ENCODE results near the gene ESD.
"Not testable (repeated sequence)": the region's sequence is repeated elsewhere in the genome, so short reads cannot be mapped to it uniquely, and the experiment has no call there.

Gene ESD

DNA sequence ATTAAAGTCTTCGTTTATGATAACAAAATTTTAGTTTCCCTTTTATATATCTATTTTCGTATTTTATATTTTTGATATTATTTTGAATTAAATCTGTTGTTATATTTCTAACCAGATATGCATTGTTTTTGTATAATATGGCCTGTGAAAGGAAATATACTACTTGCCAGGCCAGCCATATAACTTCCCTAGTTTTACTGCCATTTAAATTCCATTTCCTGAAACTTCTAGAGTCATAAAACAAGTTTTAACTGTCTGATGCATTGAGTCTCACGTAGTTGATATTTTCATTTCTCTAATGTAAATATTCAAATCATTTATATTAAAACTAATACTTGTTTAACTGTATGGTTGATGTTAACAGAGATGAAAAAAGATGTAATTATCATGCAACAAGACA is 13.5 kb downstream of the ESD start:
- DNase-seq (ENCODE audit: low read depth) = no peak

- DNase-seq (ENCODE audit: low read depth) = no peak
Observed at GRCh38 chr13:46782691-46783090, 14.3 kb downstream of the ESD start.

GRCh38 chr13:46782066-46782465 is 14.9 kb downstream of the ESD start:
- DNase-seq (ENCODE audit: low read depth) = no peak

DNA sequence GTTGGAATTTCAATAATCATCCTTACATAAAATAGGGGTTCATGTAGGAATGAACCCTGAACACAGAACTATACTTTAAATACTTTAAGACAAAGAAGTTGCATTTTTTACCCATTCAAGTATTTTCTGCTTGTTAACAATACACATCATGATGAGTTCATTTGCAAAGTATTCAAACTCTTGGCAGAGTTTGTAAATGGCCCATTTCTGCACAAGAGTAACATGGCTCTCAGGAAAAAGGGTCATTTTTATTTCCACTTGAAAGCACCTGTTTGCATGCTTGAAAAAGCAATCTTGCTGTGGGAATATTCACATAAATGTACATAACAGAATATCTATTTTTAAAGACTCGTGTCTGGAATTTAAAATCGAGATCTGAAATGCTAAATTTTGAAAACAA is 18.1 kb downstream of the ESD start:
- DNase-seq (ENCODE audit: low read depth) = no peak

DNA sequence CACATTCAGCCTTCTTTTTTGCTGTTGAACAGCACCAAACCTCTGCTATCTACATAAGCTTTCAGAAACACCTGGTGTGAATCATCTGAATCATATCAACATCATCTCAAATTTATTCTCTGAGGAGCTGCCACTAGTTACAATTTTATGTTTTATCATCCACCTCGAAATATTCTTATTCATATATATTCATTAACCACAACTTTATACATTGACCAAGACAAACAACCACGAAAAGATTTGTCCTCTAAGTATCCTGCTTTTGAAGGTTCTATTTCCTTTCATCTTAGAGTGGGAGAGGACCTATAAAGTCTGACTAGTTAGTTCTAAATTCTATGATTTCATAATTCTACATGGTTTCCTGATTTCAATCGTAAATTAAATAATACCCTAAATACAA is 18.9 kb downstream of the ESD start:
- DNase-seq (ENCODE audit: low read depth) = no peak

GRCh38 chr13:46775385-46776107 is 21.4 kb downstream of the ESD start:
- no peak for DNase-seq (ENCODE audit: low read depth)

GRCh38 chr13:46773541-46773940 is 23.4 kb downstream of the ESD start:
- no peak for DNase-seq (ENCODE audit: low read depth)

DNA sequence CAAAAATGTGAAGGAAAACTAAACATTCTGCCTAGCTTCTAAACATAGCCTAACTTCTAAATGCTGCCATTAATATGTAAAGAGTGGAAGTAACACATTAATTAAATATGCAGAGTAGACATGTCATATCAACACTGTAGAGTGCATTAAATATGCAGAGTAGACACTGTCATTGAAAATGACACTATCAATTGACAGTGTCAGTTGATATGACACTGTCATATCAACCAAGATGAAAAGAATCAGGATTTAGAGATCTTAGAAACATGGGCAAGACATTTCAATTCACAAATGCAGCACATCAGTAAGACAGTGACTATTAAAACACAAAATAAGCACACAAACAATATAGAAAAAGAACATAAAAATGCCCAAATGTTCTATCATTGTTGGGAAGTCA is 25.3 kb downstream of the ESD start:
- no peak for DNase-seq (ENCODE audit: low read depth)

DNA sequence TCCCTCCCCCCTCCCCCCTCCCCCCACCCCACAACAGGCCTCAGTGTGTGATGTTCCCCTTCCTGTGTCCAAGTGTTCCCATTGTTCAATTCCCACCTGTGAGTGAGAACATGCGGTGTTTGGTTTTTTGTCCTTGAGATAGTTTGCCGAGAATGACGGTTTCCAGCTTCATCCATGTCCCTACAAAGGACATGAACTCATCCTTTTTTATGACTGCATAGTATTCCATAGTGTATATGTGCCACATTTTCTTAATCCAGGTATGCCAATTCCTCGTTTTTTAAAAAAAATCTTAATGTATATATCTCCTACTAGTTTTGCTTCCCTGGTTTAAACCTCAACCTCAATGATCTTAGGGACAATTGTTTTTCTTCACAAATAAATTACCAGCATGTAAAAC is 27.0 kb downstream of the ESD start:
- DNase-seq (ENCODE audit: low read depth) = not testable (repeated sequence)

GRCh38 chr13:46761866-46762265 is 35.1 kb downstream of the ESD start:
- DNase-seq (ENCODE audit: low read depth) = no peak

GRCh38 chr13:46761174-46761573 is 35.8 kb downstream of the ESD start:
- no peak for DNase-seq (ENCODE audit: low read depth)

- no peak for DNase-seq (ENCODE audit: low read depth)
Observed at GRCh38 chr13:46759846-46760245, 37.1 kb downstream of the ESD start.

- DNase-seq (ENCODE audit: low read depth) = no peak
Observed at GRCh38 chr13:46757640-46758039, 39.3 kb downstream of the ESD start.

DNA sequence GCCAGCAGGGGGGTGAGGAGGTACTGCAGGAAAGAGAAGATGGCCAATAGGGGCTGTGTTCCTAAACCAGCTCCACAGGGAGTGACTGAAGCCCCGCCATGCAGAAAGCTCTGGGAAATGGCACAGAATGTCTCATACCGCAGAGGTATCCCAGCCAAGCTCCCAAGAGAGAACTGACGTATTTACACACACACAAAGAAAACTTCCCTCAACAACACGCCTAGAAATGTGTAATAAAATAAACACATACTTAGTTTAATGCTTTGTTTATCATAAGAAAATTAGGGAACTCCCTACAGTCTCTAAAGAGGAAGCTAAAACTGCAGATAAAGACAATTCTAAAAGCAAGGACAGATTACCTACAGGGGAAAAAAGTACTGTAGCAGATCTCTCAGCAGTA is 40.0 kb downstream of the ESD start:
- DNase-seq (ENCODE audit: low read depth) = no peak

DNA sequence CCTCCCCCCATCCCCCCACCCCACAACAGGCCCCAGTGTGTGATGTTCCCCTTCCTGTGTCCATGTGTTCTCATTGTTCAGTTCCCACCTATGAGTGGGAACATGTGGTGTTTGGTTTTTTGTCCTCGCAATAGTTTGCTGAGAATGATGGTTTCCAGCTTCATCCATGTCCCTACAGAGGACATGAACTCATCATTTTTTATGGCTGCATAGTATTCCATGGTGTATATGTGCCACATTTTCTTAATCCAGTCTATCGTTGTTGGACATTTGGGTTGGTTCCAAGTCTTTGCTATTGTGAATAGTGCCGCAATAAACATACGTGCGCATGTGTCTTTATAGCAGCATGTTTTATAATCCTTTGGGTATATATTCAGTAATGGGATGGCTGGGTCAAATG is 41.5 kb downstream of the ESD start:
- not testable (repeated sequence) for DNase-seq (ENCODE audit: low read depth)

DNA sequence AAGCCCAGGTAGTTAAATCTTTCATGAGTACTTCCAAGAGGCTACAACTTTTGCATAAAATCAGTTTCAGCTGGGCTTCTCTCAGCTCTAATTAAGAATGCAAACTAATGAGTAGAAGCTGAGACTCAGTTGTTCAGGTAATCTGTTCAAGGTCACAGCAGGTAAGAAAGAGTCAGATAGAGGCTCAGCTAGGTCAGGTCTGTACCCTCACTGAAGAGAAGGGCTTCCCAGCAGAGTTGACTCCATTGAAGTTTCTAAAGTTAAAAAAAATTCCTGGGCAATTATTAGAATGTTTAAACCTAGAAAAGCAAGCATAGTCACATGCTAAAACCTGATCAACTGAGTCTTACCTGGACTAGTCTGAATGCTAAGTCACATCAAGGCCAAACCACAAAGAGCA is 42.1 kb downstream of the ESD start:
- no peak for DNase-seq (ENCODE audit: low read depth)

GRCh38 chr13:46753917-46754316 is 43.0 kb downstream of the ESD start:
- DNase-seq (ENCODE audit: low read depth) = no peak

GRCh38 chr13:46753137-46753536 is 43.8 kb downstream of the ESD start:
- DNase-seq (ENCODE audit: low read depth) = no peak

- peak; percentile 22 for DNase-seq (ENCODE audit: low read depth)
Observed at GRCh38 chr13:46751811-46752635, 44.9 kb downstream of the ESD start.

DNA sequence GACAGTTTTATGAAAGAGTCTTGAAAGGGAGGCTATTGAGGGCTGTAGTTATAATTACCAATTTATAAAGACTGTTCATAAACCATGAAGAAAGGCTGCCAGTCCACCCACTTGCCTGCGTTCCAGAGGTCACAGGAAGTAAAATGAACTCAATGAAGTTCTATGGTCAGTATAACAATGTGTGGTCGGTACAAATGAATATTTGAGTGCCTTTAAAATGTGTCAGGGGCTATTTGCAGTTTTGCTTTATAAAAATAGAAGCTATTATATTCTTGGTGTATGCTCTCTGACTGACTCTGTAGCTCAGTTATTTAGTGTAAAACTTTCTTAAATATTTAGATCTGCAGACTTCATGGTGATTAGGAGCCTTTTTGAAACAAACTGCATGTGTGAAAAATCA is 47.0 kb downstream of the ESD start:
- no peak for DNase-seq (ENCODE audit: low read depth)

GRCh38 chr13:46748300-46748699 is 48.7 kb downstream of the ESD start:
- no peak for DNase-seq (ENCODE audit: low read depth)

DNA sequence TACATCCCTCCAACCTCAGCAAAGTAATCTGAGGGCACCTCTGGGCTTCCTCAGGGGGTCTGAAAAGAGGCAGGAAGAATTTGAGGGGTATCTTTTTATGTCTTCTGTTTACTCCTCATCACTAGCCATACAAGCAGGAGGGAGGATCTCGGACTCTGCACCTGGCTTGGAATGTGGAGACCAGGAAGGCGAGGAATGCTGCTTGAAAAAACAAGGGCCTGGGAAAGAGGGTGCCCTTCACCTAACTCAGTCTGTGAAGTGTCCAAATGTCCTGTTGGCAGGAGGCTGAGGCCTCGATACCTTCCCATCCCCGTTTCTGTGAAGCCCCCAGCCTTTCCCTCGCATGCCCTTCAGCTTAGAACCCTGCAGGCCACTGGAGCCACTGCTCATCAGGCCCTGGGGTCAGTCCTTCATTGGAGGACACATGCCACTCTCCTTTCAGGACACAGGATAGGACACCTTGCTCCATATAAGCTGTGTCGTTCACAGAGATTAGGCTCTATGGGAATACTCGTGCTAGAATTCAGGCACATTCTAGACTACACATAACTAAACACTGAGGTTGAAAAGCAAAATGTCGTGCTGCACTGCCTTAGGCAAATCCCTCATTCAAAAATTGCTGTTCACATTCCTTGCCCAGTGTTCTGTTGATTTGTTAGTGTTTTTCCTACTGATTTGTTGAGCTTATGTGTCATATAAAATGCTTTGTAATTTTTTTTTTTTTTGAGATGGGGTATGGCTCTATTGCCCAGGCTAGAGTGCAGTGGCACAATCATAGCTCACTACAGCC is 49.7 kb downstream of the ESD start:
- no peak for DNase-seq (ENCODE audit: low read depth)

DNA sequence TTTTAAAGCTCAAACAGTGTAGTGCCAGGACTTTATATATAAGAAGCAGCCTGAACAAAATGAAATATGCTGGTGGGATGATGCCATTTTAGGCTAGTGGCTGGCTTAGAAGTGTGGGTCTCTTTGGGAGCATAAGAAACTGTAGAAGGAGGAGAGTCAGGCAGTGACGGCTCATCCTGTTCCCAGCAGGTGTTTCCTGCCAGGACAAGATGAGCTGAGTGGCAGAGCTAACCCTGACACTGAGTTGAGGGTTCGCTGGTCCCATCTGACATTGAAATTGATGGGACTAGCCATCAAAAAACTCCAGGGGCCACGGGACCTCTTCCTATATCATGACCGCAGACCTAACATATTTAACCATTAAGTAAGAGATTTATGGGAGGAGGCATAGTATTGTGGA is 51.3 kb downstream of the ESD start:
- DNase-seq (ENCODE audit: low read depth) = no peak

All from activated T-helper 1 cell treated with Interleukin-2 at 50 U/mL for 16 hours (primary cell).